Right atrium auricular region (tissue), 2 donors: ENCODE measurements around the gene PRELP. TPM values are rescaled to one million over a fixed set of nuclear protein-coding genes. Genes with fewer than 3 reads are reported as not detected.
A peak's percentile ranks its signal among the peaks of the same experiment; 100 is the strongest.
"Not testable (repeated sequence)": the region's sequence is repeated elsewhere in the genome, so short reads cannot be mapped to it uniquely, and the experiment has no call there.

ENCODE experiments used
- DNase-seq: peaks from one replicate; pipeline ENCODE4 v3.0.0-alpha.2; 2019; ENCODE audit warnings: low spot score
- H3K27ac ChIP-seq, 2 donors: fragments of 200-600 bp; sonication (generic); 1 replicate in 1 of 2; 2 replicates in 1 of 2; pipeline ENCODE4 v1.5.1; 2016 to 2019
- H3K27me3 ChIP-seq, 2 donors: fragments of 200-600 bp; sonication (generic); one replicate each; pipeline versions ENCODE4 v1.5.1 to v1.6.0; 2017 to 2019
- H3K36me3 ChIP-seq: fragments of 200-600 bp; sonication (generic); one replicate; pipeline ENCODE4 v1.5.1; 2016
- H3K4me1 ChIP-seq, 2 donors: fragments of 200-600 bp; sonication (generic); one replicate each; pipeline versions ENCODE4 v1.5.1 to v1.6.0; 2017 to 2019
- H3K4me3 ChIP-seq, 2 donors: fragments of 200-600 bp; sonication (generic); 1 replicate in 1 of 2; 2 replicates in 1 of 2; pipeline ENCODE4 v1.5.1; 2017 to 2019; ENCODE audit warnings: mild to moderate bottlenecking in 1 of 2, moderate library complexity in 1 of 2
- H3K9me3 ChIP-seq, 2 donors: fragments of 200-600 bp; sonication (generic); one replicate each; pipeline ENCODE4 v1.5.1; 2019
- total RNA-seq, 2 donors: library from RNA; depleted of rRNA; stranded (reverse); fragments of >200 nt; gene quantifications; one replicate each; pipeline ENCODE4 v1.1.0, GENCODE V29; 2016
- TF ChIP-seq, protein P1 (sequence below), 2 donors: fragments of 200-600 bp; sonication (generic); IDR thresholded peaks; one replicate each; pipeline ENCODE4 v1.5.1; 2019; ENCODE audit warnings: antibody characterized with exemption in 2 of 2

The PRELP gene
- total RNA-seq, 2 donors from 2014 or later = 54.5 to 243 TPM

DNA sequence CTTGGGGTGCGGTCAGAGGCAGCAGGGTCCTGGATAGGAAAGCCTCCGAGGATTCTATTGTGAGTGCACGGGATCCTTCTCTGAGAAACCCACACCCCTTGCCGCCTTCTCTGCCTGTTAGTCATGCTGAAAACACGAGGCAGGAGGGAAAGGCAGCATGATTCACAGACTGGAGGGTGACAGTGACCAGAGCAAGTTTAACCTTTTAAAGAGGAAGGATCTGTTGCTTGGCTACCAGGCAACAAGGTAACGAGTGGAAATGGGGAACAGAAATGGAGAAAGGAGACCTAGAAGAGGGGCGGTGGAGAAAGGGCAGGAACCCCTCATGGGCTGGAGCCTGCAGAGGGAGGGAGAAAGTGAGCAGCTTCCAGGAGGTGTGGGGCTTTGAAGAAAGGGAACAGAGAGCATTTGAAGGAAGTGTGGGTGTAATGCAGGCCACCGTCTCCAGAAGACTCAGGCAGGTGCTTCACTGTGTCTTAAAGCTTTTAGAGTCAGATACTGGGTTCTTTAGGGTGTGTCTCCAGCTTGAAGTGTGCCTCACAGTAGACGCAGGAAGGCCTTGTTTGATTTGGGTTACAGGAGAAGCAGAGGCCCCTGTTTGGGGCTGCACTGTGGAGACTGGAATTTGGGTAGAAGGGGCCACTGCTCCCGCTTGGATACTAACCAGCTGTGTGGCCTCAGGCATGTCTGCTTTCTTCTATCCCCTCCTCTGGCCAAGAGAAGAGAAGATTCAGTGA, 37.4 kb downstream of the PRELP start:
- peak; percentile 79 for DNase-seq
- no peaks in the 10 kb centered on the region for H3K36me3 ChIP-seq
- H3K27ac ChIP-seq = peak overlapping the region; percentile 68 to 73
- no peak overlapping the region for H3K4me3 ChIP-seq
- TF ChIP-seq, protein P1, sequence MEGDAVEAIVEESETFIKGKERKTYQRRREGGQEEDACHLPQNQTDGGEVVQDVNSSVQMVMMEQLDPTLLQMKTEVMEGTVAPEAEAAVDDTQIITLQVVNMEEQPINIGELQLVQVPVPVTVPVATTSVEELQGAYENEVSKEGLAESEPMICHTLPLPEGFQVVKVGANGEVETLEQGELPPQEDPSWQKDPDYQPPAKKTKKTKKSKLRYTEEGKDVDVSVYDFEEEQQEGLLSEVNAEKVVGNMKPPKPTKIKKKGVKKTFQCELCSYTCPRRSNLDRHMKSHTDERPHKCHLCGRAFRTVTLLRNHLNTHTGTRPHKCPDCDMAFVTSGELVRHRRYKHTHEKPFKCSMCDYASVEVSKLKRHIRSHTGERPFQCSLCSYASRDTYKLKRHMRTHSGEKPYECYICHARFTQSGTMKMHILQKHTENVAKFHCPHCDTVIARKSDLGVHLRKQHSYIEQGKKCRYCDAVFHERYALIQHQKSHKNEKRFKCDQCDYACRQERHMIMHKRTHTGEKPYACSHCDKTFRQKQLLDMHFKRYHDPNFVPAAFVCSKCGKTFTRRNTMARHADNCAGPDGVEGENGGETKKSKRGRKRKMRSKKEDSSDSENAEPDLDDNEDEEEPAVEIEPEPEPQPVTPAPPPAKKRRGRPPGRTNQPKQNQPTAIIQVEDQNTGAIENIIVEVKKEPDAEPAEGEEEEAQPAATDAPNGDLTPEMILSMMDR (IDR thresholded peaks at IDR 0.05) = no peak
- H3K4me1 ChIP-seq = peaks cover 0 to 50% of the 10 kb centered on the region in 2 donors
- H3K27me3 ChIP-seq = no peaks in the 10 kb centered on the region
- no peaks in the 10 kb centered on the region for H3K9me3 ChIP-seq

DNA sequence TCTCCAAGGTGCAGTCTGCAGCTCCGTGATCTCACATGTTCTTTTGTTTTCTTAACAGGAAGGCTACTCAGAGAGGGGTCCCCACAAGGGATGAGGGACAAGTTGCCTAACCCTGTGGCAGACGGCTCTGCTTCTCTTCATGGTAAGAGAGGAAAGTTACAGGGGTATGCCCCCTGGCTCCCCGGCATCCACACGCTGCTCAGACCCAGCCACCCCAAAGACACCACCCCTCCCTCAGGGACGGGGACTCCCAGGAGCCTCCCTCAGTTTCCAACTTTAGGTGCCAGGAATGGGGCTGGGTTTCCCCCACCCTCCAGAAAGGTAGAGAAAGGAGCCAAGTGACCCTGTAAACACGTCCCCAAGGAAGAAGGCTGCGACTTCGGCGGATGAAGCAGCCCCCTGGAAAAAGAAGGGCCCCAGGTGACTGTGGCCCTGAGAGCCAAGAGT, 38.0 kb downstream of the PRELP start:
- no peaks in the 10 kb centered on the region for H3K27me3 ChIP-seq
- TF ChIP-seq, protein P1 (IDR thresholded peaks at IDR 0.05) = no peak
- no peaks in the 10 kb centered on the region for H3K9me3 ChIP-seq
- no peak overlapping the region for H3K4me3 ChIP-seq
- H3K4me1 ChIP-seq = peaks cover 0 to 44% of the 10 kb centered on the region in 2 donors
- DNase-seq = no peak
- peak overlapping the region; percentile 68 to 73 for H3K27ac ChIP-seq
- H3K36me3 ChIP-seq = no peaks in the 10 kb centered on the region

DNA sequence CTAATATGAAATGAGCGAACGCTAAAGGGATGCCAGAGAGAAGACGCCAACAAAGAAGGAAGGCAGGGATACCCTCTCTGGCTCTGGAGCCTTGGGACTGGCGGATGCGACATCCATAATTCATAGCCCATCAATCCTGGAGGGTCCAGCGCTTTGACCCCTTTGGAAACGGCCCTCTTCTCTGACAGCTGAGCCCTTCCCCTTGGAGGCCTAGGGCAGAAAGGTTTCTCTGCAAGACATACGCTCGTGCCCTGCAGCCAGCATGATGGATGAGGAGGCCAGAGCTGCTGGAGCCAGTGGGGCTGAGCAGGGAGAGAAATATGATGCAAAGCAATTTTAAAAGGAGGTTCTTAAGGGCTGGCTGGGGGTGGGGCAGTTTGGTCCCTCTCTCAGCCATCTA, 40.6 kb downstream of the PRELP start:
- Histone ChIP-seq H3K36me3 (no peaks in the 10 kb centered on the region), H3K9me3 (no peaks in the 10 kb centered on the region), H3K4me3 (no peak overlapping the region), H3K27ac (no peak overlapping the region), H3K4me1 (peaks cover 0 to 46% of the 10 kb centered on the region in 2 donors), H3K27me3 (no peaks in the 10 kb centered on the region)
- DNase-seq = no peak
- TF ChIP-seq, protein P1 (IDR thresholded peaks at IDR 0.05) = no peak

DNA sequence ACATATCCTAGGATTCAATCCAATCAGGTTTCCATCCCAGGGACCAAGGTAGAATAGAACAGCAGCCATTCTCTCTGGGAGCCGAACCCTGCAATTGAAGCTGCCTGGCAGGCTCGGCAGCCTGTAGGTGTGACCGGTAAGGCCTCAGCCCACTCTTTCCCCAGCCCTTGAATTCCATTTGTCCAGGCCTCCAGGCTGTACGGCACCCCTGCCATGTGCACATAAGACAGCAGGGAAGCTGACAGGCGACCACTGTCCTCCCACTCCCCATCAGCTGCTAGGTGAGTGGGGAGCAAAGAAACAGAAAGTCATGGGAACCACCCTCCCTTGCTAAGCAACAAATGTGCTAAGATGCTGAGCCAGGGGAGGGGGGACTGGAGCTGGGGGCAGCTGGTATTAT, 41.3 kb downstream of the PRELP start:
- DNase-seq = no peak
- H3K36me3 ChIP-seq = no peaks in the 10 kb centered on the region
- peaks cover 0 to 47% of the 10 kb centered on the region in 2 donors for H3K4me1 ChIP-seq
- no peak overlapping the region for H3K4me3 ChIP-seq
- H3K27me3 ChIP-seq = no peaks in the 10 kb centered on the region
- H3K27ac ChIP-seq = no peak overlapping the region
- H3K9me3 ChIP-seq = no peaks in the 10 kb centered on the region
- TF ChIP-seq, protein P1 (IDR thresholded peaks at IDR 0.05) = no peak

DNA sequence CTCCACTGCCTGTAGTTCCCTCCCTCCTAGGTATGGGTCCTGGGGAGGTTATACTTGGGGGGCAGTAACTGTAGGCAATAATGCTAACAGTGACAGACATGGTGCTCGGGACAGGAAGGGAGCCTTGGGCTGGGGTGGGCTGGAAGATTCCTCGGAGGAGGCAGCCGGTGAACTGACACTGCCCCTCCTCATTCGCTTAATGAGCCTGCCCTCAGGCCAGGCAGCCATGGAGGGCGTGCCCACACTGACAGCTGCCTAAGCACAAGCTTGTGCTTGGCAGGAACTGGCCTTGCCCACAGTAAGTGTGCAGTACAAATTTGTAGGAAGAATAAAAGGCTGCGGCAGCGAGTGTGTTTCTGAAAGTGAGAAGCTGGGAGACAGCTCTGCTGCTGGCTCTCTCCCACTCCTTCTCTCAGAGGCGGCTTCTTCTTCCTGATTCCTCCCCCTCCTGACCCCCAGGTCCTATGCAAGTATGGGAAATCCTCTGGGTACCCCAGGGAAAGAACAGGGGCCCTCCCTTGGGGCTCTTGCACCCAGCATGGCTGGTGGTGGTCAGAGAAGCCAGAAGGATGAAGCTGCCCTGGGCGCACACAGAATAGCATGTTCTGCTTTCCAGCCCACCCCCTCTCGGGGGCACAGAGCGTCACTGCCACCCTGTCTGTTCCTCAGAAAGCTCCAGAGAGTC, 42.0 kb downstream of the PRELP start:
- DNase-seq = no peak
- TF ChIP-seq, protein P1 (IDR thresholded peaks at IDR 0.05) = no peak
- no peak overlapping the region for H3K4me3 ChIP-seq
- H3K27ac ChIP-seq = no peak overlapping the region
- peaks cover 0 to 46% of the 10 kb centered on the region in 2 donors for H3K4me1 ChIP-seq
- no peaks in the 10 kb centered on the region for H3K27me3 ChIP-seq
- H3K9me3 ChIP-seq = no peaks in the 10 kb centered on the region
- no peaks in the 10 kb centered on the region for H3K36me3 ChIP-seq

DNA sequence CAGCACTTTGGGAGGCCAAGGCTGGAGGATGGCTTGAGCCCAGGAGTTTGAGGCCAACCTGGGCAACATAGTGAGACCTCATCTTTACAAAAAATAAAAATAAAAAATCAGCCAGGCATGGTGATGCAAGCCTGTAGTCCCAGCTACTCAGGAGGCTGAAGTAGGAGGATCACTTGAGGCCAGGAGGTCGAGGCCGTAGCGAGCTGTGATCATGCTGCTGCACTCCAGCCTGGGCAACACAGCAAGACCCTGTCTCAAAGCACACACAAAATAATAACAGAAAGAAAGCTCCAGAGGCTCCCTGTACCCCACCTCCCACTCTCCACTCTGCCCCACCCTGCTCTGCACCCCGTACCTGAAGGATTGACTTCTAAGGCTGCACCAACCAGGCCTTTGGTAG, 42.5 kb downstream of the PRELP start:
- H3K4me1 ChIP-seq = peaks cover 0 to 40% of the 10 kb centered on the region in 2 donors
- H3K27ac ChIP-seq, DNase-seq, H3K9me3 ChIP-seq, H3K4me3 ChIP-seq, H3K36me3 ChIP-seq, H3K27me3 ChIP-seq: not testable (repeated sequence)
